HepG2 (cell line): ENCODE data around the gene RAD51. TPM values are rescaled to one million over a fixed set of nuclear protein-coding genes. Genes with fewer than 3 reads are reported as not detected.

Experiments used
- ATAC-seq: fragments of 200-7000 bp; cut with Tn5 transposase; 3 replicates; pipeline ENCODE4 v1.9.1; 2020; ENCODE audit warnings: mild to moderate bottlenecking, moderate library complexity
- BruUV-seq: library from RNA; stranded (reverse); fragments of 400-500 nt; replicated peaks from 2 replicates; lab custom pipeline; 2021; lab: Mats Ljungman, UMichigan
- CTCF ChIA-PET: fragments of 300-600 bp; formaldehyde crosslinking; extraction: SDS; loops from one replicate; lab custom pipeline; 2021; ENCODE audit warnings: low total read pairs, inconsistent platforms, low intra/inter-chr PET ratio; lab: Yijun Ruan, JAX
- POLR2A ChIA-PET: fragments of 350-600 bp; sonication (Branson Sonifier 250); formaldehyde crosslinking; loops from one replicate; lab custom pipeline; 2020; ENCODE audit warnings: antibody characterized with exemption, inconsistent platforms; lab: Yijun Ruan, JAX
- DNase-seq: peaks from one replicate; pipeline ENCODE4 v3.0.0-alpha.2; 2015; ENCODE audit warnings: low spot score
- FAIRE-seq: peaks from 3 replicates; lab custom pipeline; 2011; peaks lifted over from hg19 to GRCh38; lab: Jason Lieb, UNC
- H2AFZ ChIP-seq: one replicate; pipeline ENCODE4 v1.6.1; 2011; ENCODE audit warnings: low read length, inconsistent platforms
- H3K27ac ChIP-seq: fragments of 300-600 bp; 3 replicates; pipeline ENCODE4 v1.8.0; 2011; ENCODE audit warnings: mixed run types, mild to moderate bottlenecking, mixed read lengths, low read length, inconsistent platforms; ENCODE audit not compliant: insufficient read depth; ENCODE audit errors: extremely low read length
- H3K27me3 ChIP-seq, 2 experiments: fragments of 200-600 bp in 1 of 2; 2 replicates in 1 of 2; 3 replicates in 1 of 2; pipeline versions ENCODE4 v1.6.0 to v1.8.0; 2011; ENCODE audit warnings: low read length in 2 of 2, mild to moderate bottlenecking in 2 of 2, moderate library complexity in 2 of 2, inconsistent platforms in 1 of 2; ENCODE audit not compliant: insufficient read depth in 2 of 2, control insufficient read depth in 1 of 2
- H3K36me3 ChIP-seq, 2 experiments: fragments of 200-600 bp in 1 of 2; replicated peaks in 1 of 2; 2 replicates in 1 of 2; 3 replicates in 1 of 2; pipeline versions ENCODE4 v1.5.1 to v1.8.0; 2011; ENCODE audit warnings: low read length in 2 of 2, inconsistent platforms in 1 of 2; ENCODE audit not compliant: insufficient read depth in 2 of 2, control insufficient read depth in 1 of 2
- H3K4me1 ChIP-seq: 2 replicates; pipeline ENCODE4 v1.5.1; 2012; ENCODE audit warnings: low read length, inconsistent platforms; ENCODE audit not compliant: insufficient read depth
- H3K4me2 ChIP-seq: 2 replicates; pipeline ENCODE4 v1.6.0; 2011; ENCODE audit warnings: low read depth, low read length, inconsistent platforms
- H3K4me3 ChIP-seq, 3 experiments: fragments of 200-600 bp in 1 of 3; sonication (generic), shearing (Covaris generic) in 1 of 3; replicated peaks in 1 of 3; 2 replicates each; pipeline ENCODE4 v1.5.1; 2011 to 2016; ENCODE audit warnings: low read length in 3 of 3, inconsistent platforms in 2 of 3, low read depth in 2 of 3, mild to moderate bottlenecking in 2 of 3, control low read depth in 1 of 3, mixed read lengths in 1 of 3; ENCODE audit not compliant: insufficient read depth in 1 of 3
- H3K79me2 ChIP-seq: one replicate; pipeline ENCODE4 v1.6.1; 2011; ENCODE audit warnings: low read length, inconsistent platforms; ENCODE audit not compliant: insufficient read depth
- H3K9ac ChIP-seq: 2 replicates; pipeline ENCODE4 v1.6.0; 2011; ENCODE audit warnings: mild to moderate bottlenecking, low read depth, low read length, inconsistent platforms; ENCODE audit not compliant: insufficient read depth
- H3K9me3 ChIP-seq: 2 replicates; pipeline ENCODE4 v1.5.1; 2012; ENCODE audit warnings: mild to moderate bottlenecking, low read length
- H4K20me1 ChIP-seq: 2 replicates; pipeline ENCODE4 v1.6.0; 2011; ENCODE audit warnings: inconsistent platforms, mild to moderate bottlenecking, low read length, moderate library complexity; ENCODE audit not compliant: insufficient read depth
- BORCS8-MEF2B ChIP-seq: sonication (generic); formaldehyde crosslinking; IDR thresholded peaks from 2 replicates; pipeline ENCODE4 v1.8.0; 2022; ENCODE audit warnings: mild to moderate bottlenecking, missing genetic modification reagents
- EP300 ChIP-seq, 3 experiments: sonication (generic) in 1 of 3; formaldehyde crosslinking in 1 of 3; IDR thresholded peaks; 2 replicates each; pipeline versions ENCODE4 v1.5.1 to v1.6.1; 2011 to 2020; ENCODE audit warnings: low read depth in 2 of 3, low read length in 2 of 3, borderline replicate concordance in 1 of 3, improper control_type of control experiment in 1 of 3, mild to moderate bottlenecking in 1 of 3, missing genetic modification reagents in 1 of 3, moderate library complexity in 1 of 3
- ETV6 ChIP-seq: sonication (generic); formaldehyde crosslinking; conservative IDR thresholded peaks from 2 replicates; pipeline ENCODE4 v1.4.0; 2020; ENCODE audit warnings: missing genetic modification reagents
- FOXA3 ChIP-seq: IDR thresholded peaks from 2 replicates; pipeline ENCODE4 v1.6.1; 2016; ENCODE audit warnings: missing genetic modification reagents, missing compliant biosample characterization
- FOXK2 ChIP-seq: fragments of 450-650 bp; IDR thresholded peaks from 2 replicates; pipeline ENCODE4 v1.6.1; 2016
- KAT8 ChIP-seq: IDR thresholded peaks from 2 replicates; pipeline ENCODE4 v1.6.1; 2016; ENCODE audit warnings: missing genetic modification reagents, missing compliant biosample characterization
- MTA1 ChIP-seq: sonication (generic); formaldehyde crosslinking; IDR thresholded peaks from 2 replicates; pipeline ENCODE4 v1.4.0; 2020; ENCODE audit warnings: missing genetic modification reagents, mild to moderate bottlenecking, borderline replicate concordance
- TBL1XR1 ChIP-seq: fragments of 150-350 bp; IDR thresholded peaks from 2 replicates; pipeline ENCODE4 v1.6.1; 2014; ENCODE audit warnings: borderline replicate concordance, low read length; ENCODE audit not compliant: partially characterized antibody
- ZNF382 ChIP-seq: sonication (generic); formaldehyde crosslinking; IDR thresholded peaks from 2 replicates; pipeline ENCODE4 v1.5.0; 2020; ENCODE audit warnings: missing genetic modification reagents, mild to moderate bottlenecking, borderline replicate concordance
- ZNF660 ChIP-seq: sonication (generic); formaldehyde crosslinking; IDR thresholded peaks from 2 replicates; pipeline ENCODE4 v1.5.1; 2020; ENCODE audit warnings: mild to moderate bottlenecking, low read depth, missing genetic modification reagents, borderline replicate concordance
- ZSCAN22 ChIP-seq: sonication (generic); formaldehyde crosslinking; IDR thresholded peaks from 2 replicates; pipeline ENCODE4 v1.4.0; 2020; ENCODE audit warnings: mild to moderate bottlenecking, missing genetic modification reagents
- WGBS: methylation state at CpG from one replicate; pipeline ENCODE4 v1.1.6; 2017; ENCODE audit warnings: low lambda C conversion rate; 5-methylcytosine and 5-hydroxymethylcytosine counted together
- in situ Hi-C: cut with HindIII; loops from 2 replicates; pipeline ENCODE4 v1.10.0; 2017; ENCODE audit warnings: low pct_unique_long_range_greater_than_20kb; ENCODE audit not compliant: extremely low pct_ligation_motif_present
- intact Hi-C: fragments of 100-400 bp; cut with micrococcal nuclease; formaldehyde crosslinking; loops from one replicate; pipeline ENCODE4 v1.10.0; 2022; ENCODE audit not compliant: unreplicated experiment
- polyA plus RNA-seq, 8 experiments: library from polyadenylated mRNA; depleted of rRNA in 3 of 8; stranded (reverse) in 7 of 8; unstranded in 1 of 8; fragments of >200 nt; fragmentation: Illumina TruSeq in 4 of 8; extraction: Trizol in 4 of 8; gene quantifications; 2 replicates each; pipeline versions ENCODE4 v1.2.1 to v1.2.3, GENCODE V29; 2011 to 2016; ENCODE audit warnings: low read depth in 4 of 8, missing spikeins in 1 of 8, mixed read lengths in 1 of 8; ENCODE audit not compliant: insufficient read depth in 1 of 8
- total RNA-seq, 5 experiments: library from RNA; depleted of rRNA; stranded (reverse); fragments of >200 nt; fragmentation: Illumina TruSeq; extraction: Trizol; gene quantifications; 2 replicates each; pipeline ENCODE4 v1.2.3, GENCODE V29; 2016; ENCODE audit warnings: low read depth in 1 of 5
- TF ChIP-seq, protein P1 (sequence below): sonication (generic); formaldehyde crosslinking; IDR thresholded peaks from 2 replicates; pipeline ENCODE4 v1.4.0; 2020; ENCODE audit warnings: missing genetic modification reagents; ENCODE audit errors: not compliant biosample characterization
- TF ChIP-seq, protein P2 (sequence below): sonication (generic); formaldehyde crosslinking; IDR thresholded peaks from 2 replicates; pipeline ENCODE4 v1.4.0; 2020; ENCODE audit warnings: missing genetic modification reagents

RAD51 gene
- total and polyA plus RNA-seq, 2 of the 13 experiments (the other 11 are each of a cell fraction or from before 2014, with no cell fraction given): 8.5 to 12.8 TPM

DNA sequence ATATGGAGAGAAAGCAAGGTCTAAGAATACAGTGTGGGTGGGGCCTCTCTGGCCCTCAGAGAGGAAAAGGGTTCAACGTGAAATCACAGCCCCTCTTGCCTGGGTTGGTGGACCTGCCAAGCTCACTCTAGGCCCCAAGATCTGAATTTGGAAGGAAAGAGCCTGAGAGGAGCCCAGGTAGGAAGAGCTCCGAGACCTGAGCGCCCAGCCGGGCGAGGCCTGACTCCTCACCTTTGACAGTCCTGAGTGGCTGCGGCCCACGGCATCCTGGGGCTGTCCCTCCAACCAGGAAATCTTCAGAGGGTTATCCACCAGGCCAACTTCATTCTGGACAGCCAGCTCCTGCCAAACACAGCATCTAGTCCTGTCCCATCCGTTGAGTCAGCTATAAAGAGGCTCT lies 78.5 kb downstream of the RAD51 start:
- no TSS peak for BruUV-seq
- Histone ChIP-seq H2AFZ (no peak overlapping the region), H3K9ac (no peak overlapping the region), H3K36me3 (peaks cover 28 to 51% of the 10 kb centered on the region in 2 experiments; a peak in 4 of 5 replicates), H3K4me2 (no peak overlapping the region), H4K20me1 (no peaks in the 10 kb centered on the region), H3K4me1 (no peaks in the 10 kb centered on the region), H3K9me3 (no peaks in the 10 kb centered on the region)
- intact Hi-C loops: no loop called here
- no peak for DNase-seq
- FAIRE-seq: no peak
- TF ChIP-seq ZSCAN22 (CRISPR knock-in tag) (no peak), ZNF660 (CRISPR knock-in tag) (no peak), ZNF382 (CRISPR knock-in tag) (no peak), TBL1XR1 (no peak)
- TF ChIP-seq, protein P1, sequence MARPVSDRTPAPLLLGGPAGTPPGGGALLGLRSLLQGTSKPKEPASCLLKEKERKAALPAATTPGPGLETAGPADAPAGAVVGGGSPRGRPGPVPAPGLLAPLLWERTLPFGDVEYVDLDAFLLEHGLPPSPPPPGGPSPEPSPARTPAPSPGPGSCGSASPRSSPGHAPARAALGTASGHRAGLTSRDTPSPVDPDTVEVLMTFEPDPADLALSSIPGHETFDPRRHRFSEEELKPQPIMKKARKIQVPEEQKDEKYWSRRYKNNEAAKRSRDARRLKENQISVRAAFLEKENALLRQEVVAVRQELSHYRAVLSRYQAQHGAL (CRISPR knock-in tag): no peak
- TF ChIP-seq, all 625 proteins: peak for 0
- WGBS: 89% methylated on average over 2 of the region's 8 CpGs
- H3K27ac ChIP-seq: no peak overlapping the region
- no peaks in the 10 kb centered on the region for H3K27me3 ChIP-seq
- H3K4me3 ChIP-seq: no peak overlapping the region
- POLR2A ChIA-PET: no interaction called here
- H3K79me2 ChIP-seq: no peaks in the 10 kb centered on the region
- no peak for ATAC-seq
- CTCF ChIA-PET: no interaction called here
- in situ Hi-C loops: no loop called here

DNA sequence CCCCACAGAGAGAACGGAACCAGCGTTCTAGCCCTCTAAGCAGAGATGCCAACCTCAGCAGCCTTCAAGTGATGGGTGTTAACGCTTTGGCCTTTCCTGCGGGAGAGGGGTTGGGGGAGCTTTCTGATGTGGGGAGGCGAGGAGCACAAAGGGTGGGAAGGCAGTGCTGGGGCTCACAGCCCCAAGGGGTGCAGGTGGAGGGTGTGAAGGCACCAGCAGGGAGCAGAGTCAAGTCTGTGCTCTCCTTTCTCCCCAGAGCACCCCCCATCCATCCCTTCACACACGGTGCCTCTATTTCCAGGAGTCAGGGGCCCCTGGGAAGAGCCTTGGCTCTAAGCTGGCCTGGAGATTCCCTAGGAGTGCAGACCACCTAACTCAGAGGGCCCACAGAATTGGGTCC lies 78.9 kb downstream of the RAD51 start:
- no peak for DNase-seq
- 100% methylated on average over 5 of the region's 6 CpGs for WGBS
- TF ChIP-seq ETV6: no peak
- no peak for TF ChIP-seq BORCS8-MEF2B (CRISPR knock-in tag)
- no peak for TF ChIP-seq MTA1
- no peak for TF ChIP-seq FOXK2
- TF ChIP-seq EP300 (IDR thresholded peaks at IDR 0.05; ENCODE audit: low read depth in 2 of 2, low read length in 2 of 2): no peak
- TF ChIP-seq EP300 (CRISPR knock-in tag; IDR thresholded peaks at IDR 0.05; ENCODE audit: borderline replicate concordance): no peak
- no peak for TF ChIP-seq FOXA3
- no peak for TF ChIP-seq KAT8 (CRISPR knock-in tag)
- TF ChIP-seq, protein P2, sequence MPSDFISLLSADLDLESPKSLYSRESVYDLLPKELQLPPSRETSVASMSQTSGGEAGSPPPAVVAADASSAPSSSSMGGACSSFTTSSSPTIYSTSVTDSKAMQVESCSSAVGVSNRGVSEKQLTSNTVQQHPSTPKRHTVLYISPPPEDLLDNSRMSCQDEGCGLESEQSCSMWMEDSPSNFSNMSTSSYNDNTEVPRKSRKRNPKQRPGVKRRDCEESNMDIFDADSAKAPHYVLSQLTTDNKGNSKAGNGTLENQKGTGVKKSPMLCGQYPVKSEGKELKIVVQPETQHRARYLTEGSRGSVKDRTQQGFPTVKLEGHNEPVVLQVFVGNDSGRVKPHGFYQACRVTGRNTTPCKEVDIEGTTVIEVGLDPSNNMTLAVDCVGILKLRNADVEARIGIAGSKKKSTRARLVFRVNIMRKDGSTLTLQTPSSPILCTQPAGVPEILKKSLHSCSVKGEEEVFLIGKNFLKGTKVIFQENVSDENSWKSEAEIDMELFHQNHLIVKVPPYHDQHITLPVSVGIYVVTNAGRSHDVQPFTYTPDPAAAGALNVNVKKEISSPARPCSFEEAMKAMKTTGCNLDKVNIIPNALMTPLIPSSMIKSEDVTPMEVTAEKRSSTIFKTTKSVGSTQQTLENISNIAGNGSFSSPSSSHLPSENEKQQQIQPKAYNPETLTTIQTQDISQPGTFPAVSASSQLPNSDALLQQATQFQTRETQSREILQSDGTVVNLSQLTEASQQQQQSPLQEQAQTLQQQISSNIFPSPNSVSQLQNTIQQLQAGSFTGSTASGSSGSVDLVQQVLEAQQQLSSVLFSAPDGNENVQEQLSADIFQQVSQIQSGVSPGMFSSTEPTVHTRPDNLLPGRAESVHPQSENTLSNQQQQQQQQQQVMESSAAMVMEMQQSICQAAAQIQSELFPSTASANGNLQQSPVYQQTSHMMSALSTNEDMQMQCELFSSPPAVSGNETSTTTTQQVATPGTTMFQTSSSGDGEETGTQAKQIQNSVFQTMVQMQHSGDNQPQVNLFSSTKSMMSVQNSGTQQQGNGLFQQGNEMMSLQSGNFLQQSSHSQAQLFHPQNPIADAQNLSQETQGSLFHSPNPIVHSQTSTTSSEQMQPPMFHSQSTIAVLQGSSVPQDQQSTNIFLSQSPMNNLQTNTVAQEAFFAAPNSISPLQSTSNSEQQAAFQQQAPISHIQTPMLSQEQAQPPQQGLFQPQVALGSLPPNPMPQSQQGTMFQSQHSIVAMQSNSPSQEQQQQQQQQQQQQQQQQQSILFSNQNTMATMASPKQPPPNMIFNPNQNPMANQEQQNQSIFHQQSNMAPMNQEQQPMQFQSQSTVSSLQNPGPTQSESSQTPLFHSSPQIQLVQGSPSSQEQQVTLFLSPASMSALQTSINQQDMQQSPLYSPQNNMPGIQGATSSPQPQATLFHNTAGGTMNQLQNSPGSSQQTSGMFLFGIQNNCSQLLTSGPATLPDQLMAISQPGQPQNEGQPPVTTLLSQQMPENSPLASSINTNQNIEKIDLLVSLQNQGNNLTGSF (CRISPR knock-in tag): no peak

More for the DNA sequence above, 78.9 kb downstream of the RAD51 start:
- Histone ChIP-seq H3K4me2 (no peak overlapping the region), H3K9ac (no peak overlapping the region), H3K9me3 (no peaks in the 10 kb centered on the region), H2AFZ (no peak overlapping the region), H4K20me1 (no peaks in the 10 kb centered on the region), H3K36me3 (peaks cover 29 to 55% of the 10 kb centered on the region in 2 experiments; a peak in 4 of 5 replicates), H3K79me2 (no peaks in the 10 kb centered on the region), H3K4me1 (no peaks in the 10 kb centered on the region), H3K27ac (no peak overlapping the region), H3K4me3 (no peak overlapping the region), H3K27me3 (no peaks in the 10 kb centered on the region)
- intact Hi-C loops: no loop called here
- ChIA-PET POLR2A (no interaction called here), CTCF (no interaction called here)
- BruUV-seq: no TSS peak
- FAIRE-seq (no peak), ATAC-seq (no peak)
- in situ Hi-C loops: no loop called here
